Endothelial cell of umbilical vein (primary cell): Measurements from ENCODE around the gene MRPS35. TPM values are rescaled to one million over a fixed set of nuclear protein-coding genes. Genes with fewer than 3 reads are reported as not detected.

Experiments used
- BruUV-seq: library from RNA; stranded (reverse); fragments of 400-500 nt; replicated peaks from 2 replicates; lab custom pipeline; 2021; lab: Mats Ljungman, UMichigan
- CTCF ChIA-PET: fragments of 300-600, 350-600 bp; sonication (Branson Sonifier 250); formaldehyde crosslinking; loops from one replicate; lab custom pipeline; 2021; ENCODE audit warnings: antibody characterized with exemption, inconsistent platforms; lab: Charles Lee
- POLR2A ChIA-PET: fragments of 300-600, 350-600 bp; sonication (Branson Sonifier 250); formaldehyde crosslinking; loops from one replicate; lab custom pipeline; 2021; ENCODE audit warnings: antibody characterized with exemption, inconsistent platforms; lab: Charles Lee
- DNase-seq: peaks from one replicate; pipeline ENCODE4 v3.0.0-alpha.2; 2011; ENCODE audit warnings: low read depth, low spot score
- FAIRE-seq: peaks from 2 replicates; lab custom pipeline; 2011; peaks lifted over from hg19 to GRCh38; lab: Jason Lieb, UNC
- H2AFZ ChIP-seq: 2 replicates; pipeline ENCODE4 v1.6.0; 2012; ENCODE audit warnings: low read depth, low read length, control low read depth, inconsistent platforms
- H3K27ac ChIP-seq: 2 replicates; pipeline ENCODE4 v1.5.1; 2011; ENCODE audit warnings: low read depth, mild to moderate bottlenecking, control low read depth, low read length, moderate library complexity; ENCODE audit not compliant: insufficient read depth
- H3K27me3 ChIP-seq, 2 experiments: 2 replicates each; pipeline versions ENCODE4 v1.6.0 to v1.6.1; 2011; ENCODE audit warnings: low read length in 2 of 2, mixed read lengths in 1 of 2; ENCODE audit not compliant: control insufficient read depth in 2 of 2, insufficient read depth in 2 of 2
- H3K36me3 ChIP-seq, 2 experiments: 2 replicates in 1 of 2; 3 replicates in 1 of 2; pipeline ENCODE4 v1.5.1; 2011; ENCODE audit warnings: low read length in 2 of 2, mild to moderate bottlenecking in 1 of 2, moderate library complexity in 1 of 2; ENCODE audit not compliant: control insufficient read depth in 2 of 2, insufficient read depth in 2 of 2; ENCODE audit errors: extremely low read depth in 1 of 2
- H3K4me1 ChIP-seq: 3 replicates; pipeline ENCODE4 v1.5.1; 2011; ENCODE audit warnings: mild to moderate bottlenecking, low read length; ENCODE audit not compliant: control insufficient read depth, insufficient read depth; ENCODE audit errors: extremely low read depth
- H3K4me2 ChIP-seq: 2 replicates; pipeline ENCODE4 v1.6.1; 2011; ENCODE audit warnings: low read length, control low read depth, mixed read lengths; ENCODE audit not compliant: insufficient read depth
- H3K4me3 ChIP-seq, 3 experiments: fragments of 200-600 bp in 1 of 3; sonication (generic), shearing (Covaris generic) in 1 of 3; replicated peaks in 1 of 3; 2 replicates each; pipeline ENCODE4 v1.5.1; 2011 to 2016; ENCODE audit warnings: control low read depth in 3 of 3, low read length in 3 of 3, mild to moderate bottlenecking in 2 of 3, inconsistent platforms in 1 of 3, low read depth in 1 of 3, moderate library complexity in 1 of 3; ENCODE audit not compliant: insufficient read depth in 1 of 3
- H3K79me2 ChIP-seq: 2 replicates; pipeline ENCODE4 v1.6.0; 2012; ENCODE audit warnings: low read length, inconsistent platforms; ENCODE audit not compliant: control insufficient read depth, insufficient read depth
- H3K9ac ChIP-seq: replicated peaks from 2 replicates; pipeline ENCODE3; 2011; ENCODE audit warnings: low read length, control low read depth; ENCODE audit not compliant: insufficient read depth; ENCODE audit errors: extremely low read depth
- H3K9me1 ChIP-seq: replicated peaks from 3 replicates; pipeline ENCODE4 v1.6.0; 2011; ENCODE audit warnings: mild to moderate bottlenecking, low read length; ENCODE audit not compliant: control insufficient read depth, insufficient read depth; ENCODE audit errors: extremely low read depth
- H3K9me3 ChIP-seq: replicated peaks from 2 replicates; pipeline ENCODE4 v1.5.1; 2012; ENCODE audit warnings: low read length, inconsistent platforms; ENCODE audit not compliant: control insufficient read depth, insufficient read depth
- H4K20me1 ChIP-seq: replicated peaks from 2 replicates; pipeline ENCODE3; 2011; ENCODE audit warnings: mild to moderate bottlenecking, low read length; ENCODE audit not compliant: control insufficient read depth, insufficient read depth; ENCODE audit errors: extremely low read depth
- CTCF ChIP-seq, 2 donors: IDR thresholded peaks; 1 replicate in 1 of 2; 2 replicates in 1 of 2; pipeline ENCODE4 v1.5.1; 2011; ENCODE audit warnings: low read length in 2 of 2, mild to moderate bottlenecking in 2 of 2, moderate library complexity in 2 of 2, control low read depth in 1 of 2, inconsistent platforms in 1 of 2, low read depth in 1 of 2; ENCODE audit not compliant: insufficient read depth in 1 of 2; ENCODE audit errors: extremely low read depth in 1 of 2
- EZH2 ChIP-seq: IDR thresholded peaks from 2 replicates; pipeline ENCODE4 v1.6.1; 2012; ENCODE audit warnings: borderline replicate concordance, low read depth, mild to moderate bottlenecking, moderate library complexity, low read length, inconsistent platforms; ENCODE audit not compliant: severe bottlenecking
- FOS ChIP-seq: IDR thresholded peaks from 2 replicates; pipeline ENCODE4 v1.6.1; 2011; ENCODE audit warnings: mild to moderate bottlenecking, low read length, moderate library complexity, borderline replicate concordance; ENCODE audit not compliant: insufficient read depth
- GATA2 ChIP-seq: IDR thresholded peaks from 2 replicates; pipeline ENCODE4 v1.7.0; 2011; ENCODE audit warnings: low read depth, mild to moderate bottlenecking, moderate library complexity, mixed read lengths, low read length; ENCODE audit not compliant: insufficient read length, insufficient read depth
- JUN ChIP-seq: IDR thresholded peaks from 2 replicates; pipeline ENCODE4 v1.6.1; 2011; ENCODE audit warnings: borderline replicate concordance, low read depth; ENCODE audit not compliant: insufficient read length, insufficient read depth
- MAX ChIP-seq: IDR thresholded peaks from 2 replicates; pipeline ENCODE4 v1.6.1; 2011; ENCODE audit not compliant: insufficient read depth, insufficient read length
- MYC ChIP-seq: IDR thresholded peaks from one replicate; pipeline ENCODE4 v1.6.1; 2011; ENCODE audit warnings: mild to moderate bottlenecking, low read depth, low read length
- POLR2A ChIP-seq: IDR thresholded peaks from 2 replicates; pipeline ENCODE4 v1.6.1; 2012; ENCODE audit warnings: low read depth, mild to moderate bottlenecking, control low read depth, low read length
- POLR2AphosphoS5 ChIP-seq: IDR thresholded peaks from 2 replicates; pipeline ENCODE4 v1.6.1; 2012; ENCODE audit warnings: low read depth, mild to moderate bottlenecking, control low read depth, low read length, moderate library complexity; ENCODE audit not compliant: insufficient read depth
- dilution Hi-C: fragments of 300-500 bp; cut with MboI; formaldehyde crosslinking; loops from one replicate; pipeline ENCODE4 v1.15.0; 2019; ENCODE audit warnings: low sequenced_read_pairs; ENCODE audit not compliant: extremely low pct_ligation_motif_present
- intact Hi-C: fragments of 100-400 bp; cut with micrococcal nuclease; formaldehyde crosslinking; loops from one replicate; pipeline ENCODE4 v1.10.0; 2022
- polyA plus RNA-seq, 4 experiments: library from polyadenylated mRNA; depleted of rRNA in 3 of 4; stranded (reverse) in 3 of 4; unstranded in 1 of 4; fragments of >200 nt; gene quantifications; 2 replicates each; pipeline versions ENCODE4 v1.2.1 to v1.2.3, GENCODE V29; 2011 to 2012; ENCODE audit warnings: missing spikeins in 1 of 4
- total RNA-seq: library from RNA; stranded (reverse); gene quantifications from 2 replicates; pipeline ENCODE4 v1.2.3, GENCODE V29; 2021

The MRPS35 gene
- total and polyA plus RNA-seq, 2 donors (not counting 3 experiments of a cell fraction or from before 2014, with no cell fraction given), result 22.7 to 38.6 TPM

- intact Hi-C loops (no loop called here), dilution Hi-C loops (no loop called here)
- Histone ChIP-seq H3K36me3 (no peaks in the 10 kb centered on the region), H3K4me1 (peaks cover 10% of the 10 kb centered on the region), H3K4me2 (peak overlapping the region; percentile 84), H3K9me3 (no peaks in the 10 kb centered on the region), H3K79me2 (peaks cover 40% of the 10 kb centered on the region), H3K9me1 (no peaks in the 10 kb centered on the region), H3K27me3 (no peaks in the 10 kb centered on the region), H2AFZ (peak overlapping the region; percentile 12), H3K9ac (peak overlapping the region; percentile 67), H4K20me1 (no peaks in the 10 kb centered on the region), H3K4me3 (peak overlapping the region; percentile 10 to 93 (median 91)), H3K27ac (peak overlapping the region; percentile 45)
- ChIA-PET CTCF (interaction anchor here (1.4 kb wide), 1 partner anchor 111 kb away, joined by 3 read pairs; no protein-coding TSS in a partner anchor), POLR2A (no interaction called here)
- TF ChIP-seq MYC (no peak), MAX (no peak), JUN (no peak), EZH2 (no peak), POLR2A (no peak), GATA2 (no peak), FOS (no peak), POLR2AphosphoS5 (no peak), CTCF (IDR thresholded peaks at IDR 0.05; ENCODE audit: extremely low read depth in 1 of 2, insufficient read depth in 1 of 2, low read depth in 1 of 2, low read length in 2 of 2) (no peak)
- peak; percentile 75 for DNase-seq
- BruUV-seq, result TSS peak; percentile 97
- FAIRE-seq, result peak; percentile 26
Measured at GRCh38 chr12:27709932-27710591, 570 bp upstream of the MRPS35 start.
